HL-60 (cell line): ENCODE results near the gene UBFD1.
A peak's percentile ranks its signal among the peaks of the same experiment; 100 is the strongest.

Source experiments
- DNase-seq, 2 experiments: peaks; one replicate each; pipeline ENCODE4 v3.0.0-alpha.2; 2010 to 2020; ENCODE audit warnings: low read depth in 1 of 2, low spot score in 1 of 2
- H3K27ac ChIP-seq: fragments of 250-450 bp; sonication (Bioruptor Pico); replicated peaks from 2 replicates; pipeline ENCODE4 v1.5.1; 2020; ENCODE audit warnings: mild to moderate bottlenecking, moderate library complexity
- H3K27me3 ChIP-seq: fragments of 250-450 bp; sonication (Bioruptor Pico); 2 replicates; pipeline ENCODE4 v1.5.1; 2021; ENCODE audit warnings: mild to moderate bottlenecking, moderate library complexity; ENCODE audit not compliant: insufficient read depth, poor library complexity, severe bottlenecking
- H3K4me3 ChIP-seq: replicated peaks from 2 replicates; pipeline ENCODE4 v1.5.1; 2011; ENCODE audit warnings: mild to moderate bottlenecking, control low read depth, low read length; ENCODE audit not compliant: insufficient read depth
- CTCF ChIP-seq: IDR thresholded peaks from one replicate; pipeline ENCODE4 v1.5.1; 2011; ENCODE audit warnings: low read length, control low read depth, inconsistent platforms; ENCODE audit not compliant: insufficient read depth
- GABPA ChIP-seq: IDR thresholded peaks from 2 replicates; pipeline ENCODE4 v1.6.1; 2012; ENCODE audit warnings: low read depth
- POLR2AphosphoS5 ChIP-seq: IDR thresholded peaks from 2 replicates; pipeline ENCODE4 v1.6.1; 2012; ENCODE audit warnings: low read depth
- REST ChIP-seq: IDR thresholded peaks from 2 replicates; pipeline ENCODE4 v1.6.1; 2012; ENCODE audit warnings: low read depth; ENCODE audit not compliant: insufficient replicate concordance
- SPI1 ChIP-seq: IDR thresholded peaks from 2 replicates; pipeline ENCODE4 v1.6.1; 2012; ENCODE audit warnings: low read depth, mild to moderate bottlenecking, borderline replicate concordance

Gene UBFD1

GRCh38 chr16:23567602-23568001 is 10.1 kb downstream of the UBFD1 start:
- Histone ChIP-seq H3K4me3 (no peak overlapping the region), H3K27ac (no peak overlapping the region), H3K27me3 (no peaks in the 10 kb centered on the region)
- DNase-seq = no peak
- no peak for TF ChIP-seq GABPA
- TF ChIP-seq REST = no peak
- TF ChIP-seq CTCF = no peak
- no peak for TF ChIP-seq POLR2AphosphoS5
- no peak for TF ChIP-seq SPI1

GRCh38 chr16:23570992-23571632 is 13.6 kb downstream of the UBFD1 start:
- DNase-seq = peak in 1 of 2 experiments; percentile 79
- no peak overlapping the region for H3K27ac ChIP-seq
- no peak for TF ChIP-seq REST
- TF ChIP-seq SPI1 = peak; percentile 80; the same call in 1 of the 2 replicates
- TF ChIP-seq GABPA = no peak
- no peaks in the 10 kb centered on the region for H3K27me3 ChIP-seq
- H3K4me3 ChIP-seq = no peak overlapping the region

GRCh38 chr16:23571895-23572294 is 14.4 kb downstream of the UBFD1 start:
- no peak for DNase-seq
- no peak overlapping the region for H3K27ac ChIP-seq

More at GRCh38 chr16:23571895-23572294, 14.4 kb downstream of the UBFD1 start:
- no peak for TF ChIP-seq SPI1
- TF ChIP-seq GABPA = no peak
- TF ChIP-seq REST = no peak
- no peak for TF ChIP-seq CTCF
- no peak for TF ChIP-seq POLR2AphosphoS5
- no peaks in the 10 kb centered on the region for H3K27me3 ChIP-seq
- no peak overlapping the region for H3K4me3 ChIP-seq
